ENCODE data around the gene RIMS3.

The RIMS3 gene

GRCh38 chr1:40620150-40620549 lies 45.3 kb downstream of the RIMS3 start:
- Mint-ChIP-seq H3K27ac (no peak overlapping the region), H3K36me3 (ENCODE audit: low read depth) (no peaks in the 10 kb centered on the region), H3K9me3 (no peaks in the 10 kb centered on the region), H3K27me3 (peaks cover 5% of the 10 kb centered on the region), H3K4me3 (no peak overlapping the region), H3K4me1 (ENCODE audit: low read depth) (no peaks in the 10 kb centered on the region)
- no peak for DNase-seq

- H3K4me3 Mint-ChIP-seq = no peak overlapping the region
- H3K36me3 Mint-ChIP-seq (ENCODE audit: low read depth) = no peaks in the 10 kb centered on the region
- no peaks in the 10 kb centered on the region for H3K9me3 Mint-ChIP-seq
- no peak for DNase-seq
- no peak overlapping the region for H3K27ac Mint-ChIP-seq
- peaks cover 2% of the 10 kb centered on the region for H3K4me1 Mint-ChIP-seq (ENCODE audit: low read depth)
- peaks cover 3% of the 10 kb centered on the region for H3K27me3 Mint-ChIP-seq
Observed at GRCh38 chr1:40618108-40618507, 47.4 kb downstream of the RIMS3 start.

GRCh38 chr1:40612345-40612831 lies 53.1 kb downstream of the RIMS3 start:
- Mint-ChIP-seq H3K27ac (no peak overlapping the region), H3K9me3 (no peaks in the 10 kb centered on the region), H3K4me3 (no peak overlapping the region), H3K4me1 (ENCODE audit: low read depth) (peaks cover 2% of the 10 kb centered on the region), H3K36me3 (ENCODE audit: low read depth) (no peaks in the 10 kb centered on the region), H3K27me3 (no peaks in the 10 kb centered on the region)
- peak; percentile 68 for DNase-seq

- Mint-ChIP-seq H3K4me3 (no peak overlapping the region), H3K36me3 (ENCODE audit: low read depth) (no peaks in the 10 kb centered on the region), H3K27me3 (no peaks in the 10 kb centered on the region), H3K27ac (no peak overlapping the region), H3K4me1 (ENCODE audit: low read depth) (peaks cover 2% of the 10 kb centered on the region), H3K9me3 (no peaks in the 10 kb centered on the region)
- DNase-seq = no peak
Observed at GRCh38 chr1:40610156-40610555, 55.3 kb downstream of the RIMS3 start.

GRCh38 chr1:40607921-40608320 lies 57.6 kb downstream of the RIMS3 start:
- no peaks in the 10 kb centered on the region for H3K27me3 Mint-ChIP-seq
- no peaks in the 10 kb centered on the region for H3K9me3 Mint-ChIP-seq
- no peak overlapping the region for H3K27ac Mint-ChIP-seq
- no peaks in the 10 kb centered on the region for H3K4me1 Mint-ChIP-seq (ENCODE audit: low read depth)
- H3K36me3 Mint-ChIP-seq (ENCODE audit: low read depth) = no peaks in the 10 kb centered on the region
- no peak overlapping the region for H3K4me3 Mint-ChIP-seq
- DNase-seq = no peak

GRCh38 chr1:40606978-40607377 lies 58.5 kb downstream of the RIMS3 start:
- no peak overlapping the region for H3K4me3 Mint-ChIP-seq
- DNase-seq = no peak
- no peaks in the 10 kb centered on the region for H3K27me3 Mint-ChIP-seq
- H3K9me3 Mint-ChIP-seq = no peaks in the 10 kb centered on the region
- H3K36me3 Mint-ChIP-seq (ENCODE audit: low read depth) = no peaks in the 10 kb centered on the region
- H3K4me1 Mint-ChIP-seq (ENCODE audit: low read depth) = no peaks in the 10 kb centered on the region
- H3K27ac Mint-ChIP-seq = no peak overlapping the region

GRCh38 chr1:40606194-40606593 lies 59.3 kb downstream of the RIMS3 start:
- Mint-ChIP-seq H3K4me3 (no peak overlapping the region), H3K27ac (no peak overlapping the region), H3K36me3 (ENCODE audit: low read depth) (no peaks in the 10 kb centered on the region), H3K27me3 (no peaks in the 10 kb centered on the region), H3K4me1 (ENCODE audit: low read depth) (no peaks in the 10 kb centered on the region), H3K9me3 (no peaks in the 10 kb centered on the region)
- DNase-seq = no peak

GRCh38 chr1:40599926-40600325 lies 65.6 kb downstream of the RIMS3 start:
- peaks cover 4% of the 10 kb centered on the region for H3K27me3 Mint-ChIP-seq
- no peak overlapping the region for H3K27ac Mint-ChIP-seq
- no peaks in the 10 kb centered on the region for H3K9me3 Mint-ChIP-seq
- no peaks in the 10 kb centered on the region for H3K4me1 Mint-ChIP-seq (ENCODE audit: low read depth)
- no peak overlapping the region for H3K4me3 Mint-ChIP-seq
- no peak for DNase-seq
- no peaks in the 10 kb centered on the region for H3K36me3 Mint-ChIP-seq (ENCODE audit: low read depth)

- Mint-ChIP-seq H3K27me3 (peaks cover 10% of the 10 kb centered on the region), H3K27ac (no peak overlapping the region), H3K4me3 (no peak overlapping the region), H3K36me3 (ENCODE audit: low read depth) (no peaks in the 10 kb centered on the region), H3K9me3 (no peaks in the 10 kb centered on the region), H3K4me1 (ENCODE audit: low read depth) (peaks cover 12% of the 10 kb centered on the region)
- no peak for DNase-seq
Observed at GRCh38 chr1:40595623-40596022, 69.9 kb downstream of the RIMS3 start.

- H3K9me3 Mint-ChIP-seq = no peaks in the 10 kb centered on the region
- H3K4me1 Mint-ChIP-seq (ENCODE audit: low read depth) = peaks cover 12% of the 10 kb centered on the region
- no peak overlapping the region for H3K4me3 Mint-ChIP-seq
- H3K36me3 Mint-ChIP-seq (ENCODE audit: low read depth) = no peaks in the 10 kb centered on the region
- H3K27ac Mint-ChIP-seq = no peak overlapping the region
- peaks cover 12% of the 10 kb centered on the region for H3K27me3 Mint-ChIP-seq
- DNase-seq = no peak
Observed at GRCh38 chr1:40594187-40594531, 71.3 kb downstream of the RIMS3 start.

GRCh38 chr1:40593449-40594186 lies 71.9 kb downstream of the RIMS3 start:
- Mint-ChIP-seq H3K27me3 (peaks cover 12% of the 10 kb centered on the region), H3K4me1 (ENCODE audit: low read depth) (peaks cover 12% of the 10 kb centered on the region), H3K27ac (no peak overlapping the region), H3K9me3 (no peaks in the 10 kb centered on the region), H3K36me3 (ENCODE audit: low read depth) (no peaks in the 10 kb centered on the region), H3K4me3 (no peak overlapping the region)
- DNase-seq = no peak

GRCh38 chr1:40592107-40592803 lies 73.2 kb downstream of the RIMS3 start:
- no peak overlapping the region for H3K27ac Mint-ChIP-seq
- H3K36me3 Mint-ChIP-seq (ENCODE audit: low read depth) = no peaks in the 10 kb centered on the region
- peaks cover 9% of the 10 kb centered on the region for H3K27me3 Mint-ChIP-seq
- no peak overlapping the region for H3K4me3 Mint-ChIP-seq
- H3K9me3 Mint-ChIP-seq = no peaks in the 10 kb centered on the region
- DNase-seq = no peak
- H3K4me1 Mint-ChIP-seq (ENCODE audit: low read depth) = peaks cover 12% of the 10 kb centered on the region

- Mint-ChIP-seq H3K27me3 (peaks cover 9% of the 10 kb centered on the region), H3K27ac (no peak overlapping the region), H3K36me3 (ENCODE audit: low read depth) (no peaks in the 10 kb centered on the region), H3K9me3 (no peaks in the 10 kb centered on the region), H3K4me3 (no peak overlapping the region), H3K4me1 (ENCODE audit: low read depth) (peaks cover 19% of the 10 kb centered on the region)
- no peak for DNase-seq
Observed at GRCh38 chr1:40588586-40588985, 76.9 kb downstream of the RIMS3 start.

- peaks cover 2% of the 10 kb centered on the region for H3K27me3 Mint-ChIP-seq
- peaks cover 16% of the 10 kb centered on the region for H3K4me1 Mint-ChIP-seq (ENCODE audit: low read depth)
- no peak for DNase-seq
- no peak overlapping the region for H3K4me3 Mint-ChIP-seq
- no peaks in the 10 kb centered on the region for H3K36me3 Mint-ChIP-seq (ENCODE audit: low read depth)
- H3K9me3 Mint-ChIP-seq = no peaks in the 10 kb centered on the region
- H3K27ac Mint-ChIP-seq = peak overlapping the region; percentile 47
Observed at GRCh38 chr1:40583980-40584379, 81.5 kb downstream of the RIMS3 start.

GRCh38 chr1:40582116-40582515 lies 83.4 kb downstream of the RIMS3 start:
- DNase-seq = no peak
- Mint-ChIP-seq H3K4me1 (ENCODE audit: low read depth) (peaks cover 16% of the 10 kb centered on the region), H3K36me3 (ENCODE audit: low read depth) (no peaks in the 10 kb centered on the region), H3K27me3 (peaks cover 5% of the 10 kb centered on the region), H3K4me3 (no peak overlapping the region), H3K27ac (no peak overlapping the region), H3K9me3 (no peaks in the 10 kb centered on the region)

Data from activated T-cell treated with anti-CD3 and anti-CD28 coated beads, Interleukin-2, amount 50 U/mL, for 24 hours (primary cell).